GM12878 (cell line): ENCODE results near the gene ATP6V1G2. TPM values are rescaled to one million over a fixed set of nuclear protein-coding genes. Genes with fewer than 3 reads are reported as not detected.

ENCODE experiments used
- CBFB ChIP-seq: IDR thresholded peaks from 2 replicates; pipeline ENCODE4 v1.6.1; 2016; ENCODE audit warnings: antibody characterized with exemption, low read depth
- DPF2 ChIP-seq: fragments of 450-650 bp; IDR thresholded peaks from 2 replicates; pipeline ENCODE4 v1.6.1; 2017; ENCODE audit warnings: mild to moderate bottlenecking
- E2F8 ChIP-seq: fragments of 450-650 bp; IDR thresholded peaks from 2 replicates; pipeline ENCODE4 v1.6.1; 2018; ENCODE audit warnings: mild to moderate bottlenecking, low read depth, moderate library complexity; ENCODE audit not compliant: partially characterized antibody
- E4F1 ChIP-seq: fragments of 450-650 bp; IDR thresholded peaks from 2 replicates; pipeline ENCODE4 v1.6.1; 2018; ENCODE audit warnings: borderline replicate concordance, mild to moderate bottlenecking; ENCODE audit not compliant: partially characterized antibody
- KDM1A ChIP-seq: fragments of 200-600 bp; sonication (generic); IDR thresholded peaks from 2 replicates; pipeline ENCODE4 v1.6.1; 2016; ENCODE audit warnings: borderline replicate concordance
- MAX ChIP-seq: IDR thresholded peaks from 2 replicates; pipeline ENCODE4 v1.6.1; 2012; ENCODE audit warnings: low read depth, low read length, improper control_type of control experiment
- NKRF ChIP-seq: fragments of 450-650 bp; conservative IDR thresholded peaks from 2 replicates; pipeline ENCODE4 v1.6.1; 2017; ENCODE audit warnings: mild to moderate bottlenecking, moderate library complexity
- POLR2A ChIP-seq: IDR thresholded peaks from 2 replicates; pipeline ENCODE4 v1.6.1; 2011; ENCODE audit warnings: low read depth, mild to moderate bottlenecking, low read length
- RBBP5 ChIP-seq: fragments of 200-600 bp; sonication (generic); conservative IDR thresholded peaks from 2 replicates; pipeline ENCODE4 v1.6.1; 2016
- RUNX3 ChIP-seq: IDR thresholded peaks from 2 replicates; pipeline ENCODE4 v1.6.1; 2012; ENCODE audit warnings: low read length, inconsistent platforms
- SMAD5 ChIP-seq: IDR thresholded peaks from 2 replicates; pipeline ENCODE4 v1.6.1; 2016; ENCODE audit warnings: antibody characterized with exemption, low read depth
- TARDBP ChIP-seq: IDR thresholded peaks from 2 replicates; pipeline ENCODE4 v1.6.1; 2016; ENCODE audit warnings: borderline replicate concordance
- USF2 ChIP-seq: IDR thresholded peaks from 2 replicates; pipeline ENCODE4 v1.6.1; 2011; ENCODE audit warnings: low read depth, low read length, improper control_type of control experiment, borderline replicate concordance
- polyA plus RNA-seq, 11 experiments: library from polyadenylated mRNA; depleted of rRNA in 4 of 11; unstranded in 6 of 11; stranded (reverse) in 5 of 11; fragments of >200 nt; fragmentation: Nextera tagmentation in 4 of 11; fragmentation: Illumina TruSeq in 1 of 11; extraction: Ambion mirVana in 4 of 11; extraction: Trizol in 1 of 11; gene quantifications; 1 replicate in 1 of 11; 2 replicates in 10 of 11; pipeline versions ENCODE4 v1.2.1 to v1.2.3, GENCODE V29; 2011 to 2016; ENCODE audit warnings: inconsistent platforms in 2 of 11, missing spikeins in 2 of 11, low read depth in 1 of 11
- total RNA-seq, 4 experiments: library from RNA; depleted of rRNA in 3 of 4; stranded (reverse); fragments of >200 nt in 3 of 4; fragmentation: Illumina TruSeq in 1 of 4; extraction: Trizol in 1 of 4; gene quantifications; 2 replicates each; pipeline versions ENCODE4 v1.2.1 to v1.2.3, GENCODE V29; 2013 to 2021
- TF ChIP-seq, protein P1 (sequence below): IDR thresholded peaks from 2 replicates; pipeline ENCODE4 v1.6.1; 2011; ENCODE audit warnings: borderline replicate concordance, low read depth, mild to moderate bottlenecking, moderate library complexity, mixed read lengths, low read length; ENCODE audit not compliant: insufficient read depth; ENCODE audit errors: extremely low read length
- TF ChIP-seq, protein P2 (sequence below): IDR thresholded peaks from 2 replicates; pipeline ENCODE4 v1.6.1; 2011; ENCODE audit warnings: low read depth, mild to moderate bottlenecking, low read length, moderate library complexity, borderline replicate concordance; ENCODE audit errors: extremely low read depth

ATP6V1G2 gene
- total and polyA plus RNA-seq, 10 of the 15 experiments (the other 5 are each of a cell fraction or from before 2014, with no cell fraction given): 0.45 to 8.9 (median 2.8) TPM

- TF ChIP-seq, protein P1, sequence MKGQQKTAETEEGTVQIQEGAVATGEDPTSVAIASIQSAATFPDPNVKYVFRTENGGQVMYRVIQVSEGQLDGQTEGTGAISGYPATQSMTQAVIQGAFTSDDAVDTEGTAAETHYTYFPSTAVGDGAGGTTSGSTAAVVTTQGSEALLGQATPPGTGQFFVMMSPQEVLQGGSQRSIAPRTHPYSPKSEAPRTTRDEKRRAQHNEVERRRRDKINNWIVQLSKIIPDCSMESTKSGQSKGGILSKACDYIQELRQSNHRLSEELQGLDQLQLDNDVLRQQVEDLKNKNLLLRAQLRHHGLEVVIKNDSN: no peak
- no peak for TF ChIP-seq DPF2
- peak; percentile 49; the same call in 1 of the 2 replicates for TF ChIP-seq NKRF
- 0 out of 2 replicates have a peak, but pooled peaks have one; percentile 33 for TF ChIP-seq MAX
- TF ChIP-seq RUNX3: peak; percentile 62
- TF ChIP-seq E4F1: peak; percentile 69
- TF ChIP-seq SMAD5: no peak
- TF ChIP-seq KDM1A: no peak
- TF ChIP-seq TARDBP: peak; percentile 88
- no peak for TF ChIP-seq USF2
- no peak; the same call in 1 of the 2 replicates for TF ChIP-seq CBFB
- TF ChIP-seq E2F8: peak; percentile 83
- TF ChIP-seq POLR2A: peak; percentile 69
- TF ChIP-seq RBBP5: no peak
- TF ChIP-seq, protein P2, sequence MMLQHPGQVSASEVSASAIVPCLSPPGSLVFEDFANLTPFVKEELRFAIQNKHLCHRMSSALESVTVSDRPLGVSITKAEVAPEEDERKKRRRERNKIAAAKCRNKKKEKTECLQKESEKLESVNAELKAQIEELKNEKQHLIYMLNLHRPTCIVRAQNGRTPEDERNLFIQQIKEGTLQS: no peak
Measured at GRCh38 chr6:31546958-31547726, 734 bp upstream of the ATP6V1G2 start, which contains the start of gene NFKBIL1 (continued).
